ENCODE measurements around the gene UEVLD. TPM values are rescaled to one million over a fixed set of nuclear protein-coding genes. Genes with fewer than 3 reads are reported as not detected.
A peak's percentile ranks its signal among the peaks of the same experiment; 100 is the strongest.

The UEVLD gene
- total RNA-seq, 4 donors from 2014 or later, result 15.4 to 33.2 (median 21.1) TPM

DNA sequence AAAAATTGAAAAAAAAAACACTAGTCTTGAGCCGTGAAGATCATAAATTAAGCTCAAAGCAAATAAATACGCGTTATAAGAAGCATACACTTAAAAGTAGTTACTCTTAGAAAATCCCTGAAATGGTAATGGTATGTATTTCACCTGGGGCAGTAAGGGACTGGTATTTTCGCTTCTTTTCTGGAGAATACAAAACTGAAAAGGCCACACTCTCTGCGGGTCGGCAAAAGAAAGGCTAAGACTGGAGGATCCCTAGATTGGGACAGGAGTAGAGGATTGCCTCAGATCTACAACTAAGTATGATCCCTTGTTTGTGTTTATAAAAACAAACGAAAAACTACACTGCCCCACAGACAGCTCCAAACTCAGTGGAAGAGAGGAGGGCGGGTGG, 62.4 kb downstream of the UEVLD start:
- Histone ChIP-seq H3K4me3 (peak overlapping the region; percentile 70 to 98 (median 90)), H3K36me3 (peaks cover 0 to 17% (median 0%) of the 10 kb centered on the region in 3 donors), H3K27me3 (no peaks in the 10 kb centered on the region), H3K27ac (peak overlapping the region; percentile 96 to 99 (median 98)), H3K4me1 (peaks cover 0 to 59% (median 17%) of the 10 kb centered on the region in 3 donors), H3K9me3 (no peaks in the 10 kb centered on the region)
- WGBS, 2 donors, result 0% methylated on average over 8 of the region's 8 CpGs
- no peak for DNase-seq
- TF ChIP-seq, protein P1, sequence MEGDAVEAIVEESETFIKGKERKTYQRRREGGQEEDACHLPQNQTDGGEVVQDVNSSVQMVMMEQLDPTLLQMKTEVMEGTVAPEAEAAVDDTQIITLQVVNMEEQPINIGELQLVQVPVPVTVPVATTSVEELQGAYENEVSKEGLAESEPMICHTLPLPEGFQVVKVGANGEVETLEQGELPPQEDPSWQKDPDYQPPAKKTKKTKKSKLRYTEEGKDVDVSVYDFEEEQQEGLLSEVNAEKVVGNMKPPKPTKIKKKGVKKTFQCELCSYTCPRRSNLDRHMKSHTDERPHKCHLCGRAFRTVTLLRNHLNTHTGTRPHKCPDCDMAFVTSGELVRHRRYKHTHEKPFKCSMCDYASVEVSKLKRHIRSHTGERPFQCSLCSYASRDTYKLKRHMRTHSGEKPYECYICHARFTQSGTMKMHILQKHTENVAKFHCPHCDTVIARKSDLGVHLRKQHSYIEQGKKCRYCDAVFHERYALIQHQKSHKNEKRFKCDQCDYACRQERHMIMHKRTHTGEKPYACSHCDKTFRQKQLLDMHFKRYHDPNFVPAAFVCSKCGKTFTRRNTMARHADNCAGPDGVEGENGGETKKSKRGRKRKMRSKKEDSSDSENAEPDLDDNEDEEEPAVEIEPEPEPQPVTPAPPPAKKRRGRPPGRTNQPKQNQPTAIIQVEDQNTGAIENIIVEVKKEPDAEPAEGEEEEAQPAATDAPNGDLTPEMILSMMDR (IDR thresholded peaks at IDR 0.05), result no peak
- TF ChIP-seq POLR2A (IDR thresholded peaks at IDR 0.05), result no peak
- intact Hi-C loops (cut with DNase I), result no loop called here

DNA sequence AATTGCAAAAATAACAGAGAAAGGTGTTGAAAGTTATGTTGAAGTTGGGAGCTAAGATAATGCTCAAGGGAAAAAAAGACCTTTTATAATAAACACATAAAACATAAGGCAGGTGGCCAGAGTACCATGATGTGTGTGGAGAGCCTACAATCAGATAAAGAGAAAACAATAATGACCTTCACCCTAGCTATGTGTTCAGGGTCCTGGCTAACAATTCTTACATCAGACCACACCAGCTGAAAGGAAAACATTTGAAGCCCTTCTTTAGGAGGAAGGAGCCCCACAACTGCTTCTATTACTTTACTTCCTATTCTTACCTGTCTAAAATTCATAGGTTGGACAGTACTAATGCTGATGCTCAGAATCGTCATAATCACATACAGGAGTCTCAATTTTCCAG, 64.3 kb downstream of the UEVLD start:
- 80 to 92% methylated on average over 1 of the region's 1 CpG for WGBS, 2 donors
- intact Hi-C loops (cut with DNase I), result no loop called here
- peaks cover 0 to 43% (median 17%) of the 10 kb centered on the region in 3 donors for H3K4me1 ChIP-seq

DNA sequence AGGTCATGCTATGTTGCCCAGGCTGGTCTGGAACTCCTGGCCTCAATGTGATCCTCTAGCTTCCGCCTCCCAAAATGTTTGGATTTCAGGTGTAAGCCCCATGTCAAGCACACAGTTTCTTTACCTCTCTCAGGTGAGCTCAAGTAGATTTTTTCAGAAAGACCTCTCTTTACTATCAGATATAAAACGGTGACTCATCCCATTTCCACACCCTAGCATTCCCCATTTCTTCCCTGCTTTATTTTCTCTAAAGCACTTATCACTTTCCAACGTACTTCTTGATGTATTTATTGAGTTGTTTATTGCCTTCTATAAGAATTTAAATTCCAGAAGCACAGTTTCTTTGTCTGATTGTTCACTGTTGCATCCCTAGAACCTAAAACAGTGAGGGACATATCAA, 65.5 kb downstream of the UEVLD start:
- TF ChIP-seq, protein P1 (IDR thresholded peaks at IDR 0.05), result no peak
- no peak for TF ChIP-seq POLR2A (IDR thresholded peaks at IDR 0.05)
- intact Hi-C loops (cut with DNase I), result no loop called here
- H3K4me1 ChIP-seq, result peaks cover 0 to 43% (median 17%) of the 10 kb centered on the region in 3 donors
- H3K27me3 ChIP-seq, result no peaks in the 10 kb centered on the region
- peaks cover 0 to 30% (median 0%) of the 10 kb centered on the region in 3 donors for H3K36me3 ChIP-seq
- no peaks in the 10 kb centered on the region for H3K9me3 ChIP-seq
- no peak overlapping the region for H3K4me3 ChIP-seq
- DNase-seq, result no peak
- H3K27ac ChIP-seq, result no peak overlapping the region
- 63 to 77% methylated on average over 3 of the region's 3 CpGs for WGBS, 2 donors

More for the DNA sequence above, 64.3 kb downstream of the UEVLD start:
- Histone ChIP-seq H3K27me3 (no peaks in the 10 kb centered on the region), H3K36me3 (peaks cover 0 to 18% (median 0%) of the 10 kb centered on the region in 3 donors), H3K27ac (no peak overlapping the region), H3K4me3 (no peak overlapping the region), H3K9me3 (no peaks in the 10 kb centered on the region)
- DNase-seq, result no peak
- TF ChIP-seq POLR2A (IDR thresholded peaks at IDR 0.05), result no peak
- TF ChIP-seq, protein P1 (IDR thresholded peaks at IDR 0.05), result no peak

DNA sequence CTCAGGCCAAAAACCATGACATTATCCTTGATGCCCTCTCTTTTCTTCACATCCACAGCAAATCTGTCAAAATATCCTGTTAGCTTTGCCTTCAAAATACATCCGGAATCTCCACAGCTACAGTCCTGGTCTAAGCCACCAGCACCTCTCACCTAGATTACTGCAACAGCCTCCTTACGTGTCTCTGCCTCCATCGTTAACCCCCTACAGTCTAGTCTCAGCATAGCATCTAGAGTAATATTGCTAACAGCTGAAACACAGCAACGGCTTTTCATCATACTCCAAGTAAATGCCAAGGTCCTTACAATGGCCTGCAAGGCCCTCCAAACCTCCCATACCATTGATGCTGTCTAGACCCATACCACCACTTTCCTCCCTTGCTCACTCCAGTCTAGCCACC, 66.1 kb downstream of the UEVLD start:
- H3K27me3 ChIP-seq, result no peaks in the 10 kb centered on the region
- no peak overlapping the region for H3K4me3 ChIP-seq
- H3K36me3 ChIP-seq, result peaks cover 0 to 34% (median 0%) of the 10 kb centered on the region in 3 donors
- DNase-seq, result no peak
- no peak overlapping the region for H3K27ac ChIP-seq
- TF ChIP-seq, protein P1 (IDR thresholded peaks at IDR 0.05), result peak in 1 of 6 experiments; percentile 19
- TF ChIP-seq POLR2A (IDR thresholded peaks at IDR 0.05), result no peak
- 75 to 81% methylated on average over 4 of the region's 4 CpGs for WGBS, 2 donors
- H3K9me3 ChIP-seq, result no peaks in the 10 kb centered on the region
- peaks cover 0 to 36% (median 17%) of the 10 kb centered on the region in 3 donors for H3K4me1 ChIP-seq
- intact Hi-C loops (cut with DNase I), result no loop called here

DNA sequence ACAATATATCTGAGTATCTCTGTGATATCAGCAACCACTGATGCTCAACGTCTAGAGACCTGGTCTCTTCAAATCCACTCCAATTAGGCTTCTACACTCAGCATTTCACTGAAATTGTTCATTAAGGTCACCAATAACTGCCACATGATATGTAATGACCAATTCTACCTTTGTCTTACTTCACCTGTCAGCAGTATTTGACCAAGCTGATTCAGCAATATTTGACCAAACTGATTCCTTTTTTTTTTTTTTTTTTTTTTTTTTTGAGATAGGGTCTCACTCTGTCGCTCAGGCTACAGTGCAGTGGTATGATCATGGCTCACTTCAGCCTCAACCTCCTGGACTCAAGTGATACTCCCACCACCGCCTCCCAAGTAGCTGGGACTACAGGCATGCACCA, 67.4 kb downstream of the UEVLD start:
- H3K9me3 ChIP-seq, result no peaks in the 10 kb centered on the region
- H3K27ac ChIP-seq, result no peak overlapping the region
- no peak for DNase-seq
- TF ChIP-seq, protein P1 (IDR thresholded peaks at IDR 0.05), result no peak
- TF ChIP-seq POLR2A (IDR thresholded peaks at IDR 0.05), result no peak
- intact Hi-C loops (cut with DNase I), result no loop called here
- H3K4me1 ChIP-seq, result peaks cover 0 to 34% (median 17%) of the 10 kb centered on the region in 3 donors
- WGBS, 2 donors, result 80 to 94% methylated on average over 3 of the region's 3 CpGs
- no peaks in the 10 kb centered on the region for H3K27me3 ChIP-seq
- no peak overlapping the region for H3K4me3 ChIP-seq
- peaks cover 0 to 45% (median 0%) of the 10 kb centered on the region in 3 donors for H3K36me3 ChIP-seq

Measured in esophagus squamous epithelium (tissue), 5 donors.